ENCODE results near the gene RALY.

GRCh38 chr20:34011275-34011674 is 17.6 kb downstream of the RALY start:
- no peak for TF ChIP-seq CTCF (IDR thresholded peaks at IDR 0.05; ENCODE audit: poor library complexity, severe bottlenecking)
- no peak for TF ChIP-seq POLR2AphosphoS5 (IDR thresholded peaks at IDR 0.05)
- TF ChIP-seq EZH2 (IDR thresholded peaks at IDR 0.05; ENCODE audit: borderline replicate concordance, insufficient read depth, low read length, poor library complexity, severe bottlenecking): no peak
- no peak for TF ChIP-seq RAD21 (conservative IDR thresholded peaks at IDR 0.05)
